Sigmoid colon (tissue), 7 donors: ENCODE measurements around the gene ENTPD6. TPM values are rescaled to one million over a fixed set of nuclear protein-coding genes. Genes with fewer than 3 reads are reported as not detected.
A peak's percentile ranks its signal among the peaks of the same experiment; 100 is the strongest.

ENCODE experiments used
- DNase-seq: peaks from one replicate; pipeline ENCODE4 v3.0.0-alpha.2; 2019
- H3K27ac ChIP-seq, 4 donors: fragments of 200-600 bp; sonication (generic); one replicate each; pipeline ENCODE4 v1.5.1; 2016 to 2019; ENCODE audit warnings: mild to moderate bottlenecking in 1 of 4
- H3K27me3 ChIP-seq, 3 donors: fragments of 200-600 bp; sonication (generic); one replicate each; pipeline ENCODE4 v1.5.1; 2019; ENCODE audit warnings: mild to moderate bottlenecking in 1 of 3
- H3K36me3 ChIP-seq, 4 donors: fragments of 200-600 bp; sonication (generic); one replicate each; pipeline ENCODE4 v1.5.1; 2016 to 2019
- H3K4me1 ChIP-seq, 4 donors: fragments of 200-600 bp; sonication (generic); one replicate each; pipeline ENCODE4 v1.5.1; 2017 to 2019
- H3K4me3 ChIP-seq, 4 donors: fragments of 200-600 bp; sonication (generic); one replicate each; pipeline ENCODE4 v1.5.1; 2017 to 2019; ENCODE audit warnings: mild to moderate bottlenecking in 2 of 4, moderate library complexity in 1 of 4
- H3K9me3 ChIP-seq, 4 donors: fragments of 200-600 bp in 3 of 4; sonication (generic) in 3 of 4; one replicate each; pipeline versions ENCODE4 v1.5.1 to v1.6.1; 2013 to 2019
- EP300 ChIP-seq, 4 donors: sonication (generic); formaldehyde crosslinking; IDR thresholded peaks; one replicate each; pipeline ENCODE4 v1.6.1; 2017; ENCODE audit warnings: antibody characterized with exemption in 4 of 4
- POLR2A ChIP-seq, 2 donors: fragments of 450-650 bp; IDR thresholded peaks; one replicate each; pipeline ENCODE4 v1.6.1; 2016; ENCODE audit warnings: antibody characterized with exemption in 2 of 2, mild to moderate bottlenecking in 2 of 2, moderate library complexity in 2 of 2
- POLR2AphosphoS5 ChIP-seq, 4 donors: sonication (generic); formaldehyde crosslinking; IDR thresholded peaks; one replicate each; pipeline ENCODE4 v1.6.1; 2017; ENCODE audit warnings: antibody characterized with exemption in 4 of 4
- WGBS, 2 donors: extraction: QIAGEN DNeasy Blood & Tissue Kit; methylation state at CpG; one replicate each; pipeline ENCODE4 v1.1.7; 2013; 5-methylcytosine and 5-hydroxymethylcytosine counted together
- intact Hi-C: fragments of 100-400 bp; cut with DNase I; formaldehyde crosslinking; loops from one replicate; pipeline ENCODE4 v1.15.1; 2023
- polyA plus RNA-seq, 3 donors: library from polyadenylated mRNA; stranded (reverse); fragments of 200-250 nt; gene quantifications; one replicate each; pipeline ENCODE4 v1.2.3, GENCODE V29; 2013
- total RNA-seq, 4 donors: library from RNA; depleted of rRNA; stranded (reverse); fragments of >200 nt; gene quantifications; one replicate each; pipeline ENCODE4 v1.1.0, GENCODE V29; 2016
- TF ChIP-seq, protein P1 (sequence below), 4 experiments: fragments of 450-650 bp in 3 of 4; fragments of 200-600 bp in 1 of 4; IDR thresholded peaks; one replicate each; pipeline ENCODE4 v1.5.1; 2016 to 2019; ENCODE audit warnings: antibody characterized with exemption in 4 of 4, mild to moderate bottlenecking in 3 of 4, moderate library complexity in 2 of 4
- donor health status: healthy with polysubstance abuse.
- donor health status: Bipolar disorder and iron deficiency.
- donor health status: healthy.

Gene ENTPD6
- total and polyA plus RNA-seq, 7 donors = 26.0 to 117 (median 41.4) TPM

- 57 to 81% methylated on average over 4 of the region's 4 CpGs for WGBS, 2 donors
- intact Hi-C loops = loop anchor here (2.0 kb wide), 1 partner anchor 21 kb away; no protein-coding TSS in a partner anchor
- peak overlapping the region; percentile 95 to 97 (median 96) for H3K27ac ChIP-seq
- no peaks in the 10 kb centered on the region for H3K27me3 ChIP-seq
- H3K4me3 ChIP-seq = peak overlapping the region in 2 of 4 donors; percentile 68 to 87
- DNase-seq = no peak
- peaks cover 0 to 83% (median 74%) of the 10 kb centered on the region in 4 donors for H3K4me1 ChIP-seq
- peaks cover 0 to 4% (median 0%) of the 10 kb centered on the region in 4 donors for H3K36me3 ChIP-seq
- TF ChIP-seq EP300 (IDR thresholded peaks at IDR 0.05) (no peak), POLR2AphosphoS5 (IDR thresholded peaks at IDR 0.05) (peak in 1 of 4 donors; percentile 15), POLR2A (IDR thresholded peaks at IDR 0.05) (no peak)
- TF ChIP-seq, protein P1, sequence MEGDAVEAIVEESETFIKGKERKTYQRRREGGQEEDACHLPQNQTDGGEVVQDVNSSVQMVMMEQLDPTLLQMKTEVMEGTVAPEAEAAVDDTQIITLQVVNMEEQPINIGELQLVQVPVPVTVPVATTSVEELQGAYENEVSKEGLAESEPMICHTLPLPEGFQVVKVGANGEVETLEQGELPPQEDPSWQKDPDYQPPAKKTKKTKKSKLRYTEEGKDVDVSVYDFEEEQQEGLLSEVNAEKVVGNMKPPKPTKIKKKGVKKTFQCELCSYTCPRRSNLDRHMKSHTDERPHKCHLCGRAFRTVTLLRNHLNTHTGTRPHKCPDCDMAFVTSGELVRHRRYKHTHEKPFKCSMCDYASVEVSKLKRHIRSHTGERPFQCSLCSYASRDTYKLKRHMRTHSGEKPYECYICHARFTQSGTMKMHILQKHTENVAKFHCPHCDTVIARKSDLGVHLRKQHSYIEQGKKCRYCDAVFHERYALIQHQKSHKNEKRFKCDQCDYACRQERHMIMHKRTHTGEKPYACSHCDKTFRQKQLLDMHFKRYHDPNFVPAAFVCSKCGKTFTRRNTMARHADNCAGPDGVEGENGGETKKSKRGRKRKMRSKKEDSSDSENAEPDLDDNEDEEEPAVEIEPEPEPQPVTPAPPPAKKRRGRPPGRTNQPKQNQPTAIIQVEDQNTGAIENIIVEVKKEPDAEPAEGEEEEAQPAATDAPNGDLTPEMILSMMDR (IDR thresholded peaks at IDR 0.05) = no peak
- no peaks in the 10 kb centered on the region for H3K9me3 ChIP-seq
These were observed 56.0 kb downstream of the ENTPD6 start for GRCh38 chr20:25251558-25251957.

GRCh38 chr20:25252230-25252651 lies 56.7 kb downstream of the ENTPD6 start:
- H3K4me1 ChIP-seq = peaks cover 0 to 84% (median 74%) of the 10 kb centered on the region in 4 donors
- H3K27me3 ChIP-seq = no peaks in the 10 kb centered on the region
- TF ChIP-seq, protein P1 (IDR thresholded peaks at IDR 0.05) = no peak
- TF ChIP-seq POLR2AphosphoS5 (IDR thresholded peaks at IDR 0.05) (no peak), EP300 (IDR thresholded peaks at IDR 0.05) (no peak), POLR2A (IDR thresholded peaks at IDR 0.05) (no peak)
- WGBS, 2 donors = 19 to 73% methylated on average over 6 of the region's 6 CpGs
- peak overlapping the region in 1 of 4 donors; percentile 68 for H3K4me3 ChIP-seq
- peak overlapping the region; percentile 95 to 97 (median 96) for H3K27ac ChIP-seq
- H3K9me3 ChIP-seq = no peaks in the 10 kb centered on the region
- intact Hi-C loops = no loop called here
- H3K36me3 ChIP-seq = peaks cover 0 to 4% (median 0%) of the 10 kb centered on the region in 4 donors
- DNase-seq = no peak

GRCh38 chr20:25252686-25253421 lies 57.3 kb downstream of the ENTPD6 start:
- no peak for DNase-seq
- Histone ChIP-seq H3K27ac (peak overlapping the region; percentile 95 to 97 (median 96)), H3K4me1 (peaks cover 0 to 86% (median 77%) of the 10 kb centered on the region in 4 donors), H3K4me3 (no peak overlapping the region), H3K36me3 (peaks cover 0 to 4% (median 0%) of the 10 kb centered on the region in 4 donors), H3K9me3 (no peaks in the 10 kb centered on the region), H3K27me3 (no peaks in the 10 kb centered on the region)
- intact Hi-C loops = no loop called here
- 20 to 74% methylated on average over 6 of the region's 6 CpGs for WGBS, 2 donors
- TF ChIP-seq EP300 (IDR thresholded peaks at IDR 0.05) = no peak
- no peak for TF ChIP-seq POLR2AphosphoS5 (IDR thresholded peaks at IDR 0.05)
- TF ChIP-seq POLR2A (IDR thresholded peaks at IDR 0.05) = no peak
- TF ChIP-seq, protein P1 (IDR thresholded peaks at IDR 0.05) = no peak

DNA sequence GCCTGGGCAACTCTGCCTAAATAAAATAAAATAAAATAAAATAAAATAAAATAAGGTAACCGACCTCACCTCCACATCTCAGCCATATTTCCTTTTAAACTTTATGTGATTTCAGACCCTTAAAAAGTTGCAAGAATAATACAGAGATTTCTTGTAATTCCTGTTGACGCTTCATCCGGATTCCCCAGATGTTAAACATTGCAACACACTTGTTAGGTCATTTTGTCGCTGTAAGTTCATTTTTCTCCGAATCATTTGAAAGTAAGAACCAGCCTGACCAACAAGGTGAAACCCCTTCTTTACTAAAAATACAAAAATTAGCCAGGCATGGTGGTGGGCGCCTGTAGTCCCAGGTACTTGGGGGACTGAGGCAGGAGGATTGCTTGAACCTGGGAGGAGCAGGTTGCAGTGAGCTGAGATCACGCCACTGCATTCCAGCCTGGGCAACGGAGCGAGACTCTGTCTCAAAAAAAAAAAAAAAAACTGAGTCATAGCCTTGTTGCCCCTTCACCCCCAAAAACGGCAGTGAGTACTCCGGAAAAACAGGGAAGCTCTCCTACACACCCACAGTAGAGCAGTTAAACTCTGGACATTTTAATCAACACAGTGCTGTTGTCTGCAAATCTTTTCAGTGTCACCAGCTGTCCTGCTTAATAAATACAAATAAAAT lies 58.2 kb downstream of the ENTPD6 start:
- Histone ChIP-seq H3K4me1 (peaks cover 0 to 95% (median 86%) of the 10 kb centered on the region in 4 donors), H3K4me3 (no peak overlapping the region), H3K36me3 (peaks cover 0 to 4% (median under 1%) of the 10 kb centered on the region in 4 donors), H3K27me3 (no peaks in the 10 kb centered on the region), H3K9me3 (no peaks in the 10 kb centered on the region), H3K27ac (peak overlapping the region; percentile 95 to 97 (median 96))
- 76 to 88% methylated on average over 11 of the region's 11 CpGs for WGBS, 2 donors
- intact Hi-C loops = no loop called here
- TF ChIP-seq, protein P1 (IDR thresholded peaks at IDR 0.05) = no peak
- TF ChIP-seq EP300 (IDR thresholded peaks at IDR 0.05) = no peak
- TF ChIP-seq POLR2A (IDR thresholded peaks at IDR 0.05) = no peak
- no peak for TF ChIP-seq POLR2AphosphoS5 (IDR thresholded peaks at IDR 0.05)
- no peak for DNase-seq
